NCI-H526 treated with DMSO at 0.1 percent for 48 hours (cell line): ENCODE measurements around the gene MCCD1.
"Not testable (repeated sequence)": the region's sequence is repeated elsewhere in the genome, so short reads cannot be mapped to it uniquely, and the experiment has no call there.

ENCODE experiments used
- DNase-seq: peaks from one replicate; lab custom pipeline; 2025; lab: John Stamatoyannopoulos, UW

The MCCD1 gene

DNA sequence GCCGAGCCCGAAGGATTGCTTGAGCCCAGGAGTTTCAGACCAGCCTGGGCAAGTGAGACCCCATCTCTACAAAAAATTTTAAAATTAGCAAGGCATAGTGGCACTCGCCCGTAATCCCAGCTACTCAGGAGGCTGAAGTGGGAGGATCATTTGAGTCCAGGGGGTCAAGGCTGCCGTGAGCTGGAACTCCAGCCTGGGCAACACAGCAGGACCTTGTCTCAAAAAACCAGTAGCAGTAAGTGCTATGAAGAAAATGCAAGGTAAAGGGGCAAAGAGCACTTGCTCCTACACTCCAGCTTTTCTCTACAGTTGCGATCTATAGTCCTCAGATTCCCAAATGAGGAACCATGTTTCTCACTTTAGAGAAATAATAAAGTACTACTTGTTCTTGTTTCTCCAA is 14.9 kb downstream of the MCCD1 start:
- DNase-seq = no peak

DNA sequence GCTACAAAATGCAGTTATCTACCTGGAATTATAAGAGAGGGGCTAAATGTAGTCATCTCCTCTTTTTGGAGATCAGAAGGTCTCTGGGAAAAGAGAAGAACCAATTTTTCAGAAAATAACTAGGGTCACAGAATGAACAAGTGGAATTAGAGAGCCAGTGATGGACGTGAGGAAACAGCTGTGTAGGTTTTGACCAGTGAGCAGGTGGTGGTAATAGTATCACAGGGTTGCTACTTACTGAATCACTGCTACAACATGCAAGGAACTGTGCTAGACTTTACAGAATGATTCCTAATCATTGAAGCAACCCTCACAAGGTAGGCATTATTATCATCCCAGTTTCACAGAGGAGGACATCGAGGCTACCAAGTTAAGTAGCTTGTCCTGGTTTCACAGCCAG is 15.9 kb downstream of the MCCD1 start:
- no peak for DNase-seq

DNA sequence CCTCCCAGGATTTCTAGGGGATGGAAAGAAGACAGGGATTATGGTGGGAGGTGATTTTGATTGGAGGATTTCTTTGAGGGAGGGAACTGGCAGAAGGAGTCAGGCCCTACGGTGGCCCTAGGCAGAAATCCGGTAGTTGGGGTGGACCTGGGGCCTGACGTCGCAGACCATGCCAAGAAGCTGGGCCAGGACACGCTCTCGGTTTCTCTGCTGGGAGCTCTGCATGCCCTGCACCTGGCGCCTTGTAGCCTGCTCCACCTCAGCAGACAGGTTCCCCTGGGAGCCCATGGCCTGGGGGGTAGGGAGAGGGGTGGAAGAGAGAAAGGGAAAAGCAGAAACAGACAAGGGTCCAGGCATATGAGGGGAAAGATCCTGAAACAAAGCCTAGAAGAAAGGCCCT is 16.5 kb downstream of the MCCD1 start:
- no peak for DNase-seq

DNA sequence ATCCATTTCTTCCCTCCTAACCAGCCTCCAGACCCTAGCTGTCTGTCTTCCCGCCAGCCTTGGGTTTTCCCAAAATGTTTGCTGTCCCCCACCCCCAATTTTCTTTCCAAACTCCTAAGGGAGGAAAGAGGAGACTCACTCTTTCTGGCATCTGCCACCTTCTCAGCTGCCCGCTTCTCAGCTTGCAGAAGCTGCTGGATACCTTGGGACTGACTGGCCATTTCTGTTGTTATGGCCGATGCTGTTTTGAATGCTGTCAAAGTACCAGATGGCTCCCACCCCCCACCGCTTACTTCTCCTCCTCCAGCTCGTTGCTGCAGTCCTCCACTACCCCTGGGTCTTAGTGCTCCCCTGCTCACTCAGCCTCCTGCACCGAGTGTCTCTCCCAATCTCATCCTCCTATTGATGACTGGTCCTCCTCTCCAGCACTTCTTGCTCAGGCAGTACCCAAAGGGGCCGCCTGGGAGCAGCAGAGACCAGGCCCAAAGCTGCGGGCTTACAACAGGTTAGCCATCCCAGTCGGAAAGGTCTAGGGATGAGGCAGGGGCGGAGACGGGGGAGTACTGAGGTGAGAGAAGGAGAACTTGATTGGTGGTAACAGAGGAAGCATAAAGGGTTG is 17.7 kb downstream of the MCCD1 start, which contains the start of gene ATP6V1G2:
ATP6V1G2 (minus strand) TSS at position 270 of the 619 bp plus-strand sequence; CDS start at position 221, 49 bp downstream.
- peak; percentile 95 for DNase-seq

DNA sequence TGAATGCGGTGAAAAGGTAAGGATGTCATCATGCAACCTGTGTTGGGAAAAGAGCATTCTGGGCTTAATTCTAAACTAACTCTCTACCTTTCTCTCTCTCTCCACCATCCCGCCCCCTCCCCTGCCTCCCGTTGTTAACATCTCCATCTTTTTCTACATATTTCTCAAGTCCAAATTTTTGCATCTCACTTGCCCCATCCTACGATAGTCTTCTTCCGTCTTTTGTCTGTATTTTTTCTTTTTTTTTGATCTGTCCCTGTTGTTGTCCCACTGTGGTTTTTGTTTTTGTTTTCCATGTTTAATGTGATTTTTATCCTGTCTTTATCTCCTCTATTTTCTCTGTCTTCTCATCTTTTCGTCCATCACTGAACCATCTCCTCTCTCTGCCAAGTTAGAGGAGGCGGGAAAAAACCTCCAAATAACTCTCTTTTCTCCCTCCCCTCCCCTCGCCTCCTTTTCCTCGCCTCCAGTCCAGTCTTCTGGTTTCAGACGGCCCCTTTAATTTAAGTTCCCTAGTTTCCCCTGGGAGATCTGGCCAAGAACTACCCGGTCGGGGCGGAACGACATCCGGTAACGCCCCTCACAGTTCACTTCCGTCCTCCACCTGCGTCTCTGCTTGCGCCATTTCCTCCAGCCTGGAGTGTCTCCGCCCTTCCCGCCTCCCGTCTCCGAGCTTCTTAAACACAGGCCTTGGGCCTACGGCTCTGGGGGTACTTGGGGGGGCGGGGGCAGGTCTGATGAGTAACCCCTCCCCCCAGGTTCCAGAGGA is 18.4 kb downstream of the MCCD1 start, which contains the start of gene NFKBIL1:
NFKBIL1 (plus strand) TSS at position 651 of the 769 bp plus-strand sequence; CDS start at position 738, 87 bp downstream.
- DNase-seq = peak; percentile 94

- DNase-seq = no peak
Observed at GRCh38 chr6:31547727-31548543, 19.2 kb downstream of the MCCD1 start.

DNA sequence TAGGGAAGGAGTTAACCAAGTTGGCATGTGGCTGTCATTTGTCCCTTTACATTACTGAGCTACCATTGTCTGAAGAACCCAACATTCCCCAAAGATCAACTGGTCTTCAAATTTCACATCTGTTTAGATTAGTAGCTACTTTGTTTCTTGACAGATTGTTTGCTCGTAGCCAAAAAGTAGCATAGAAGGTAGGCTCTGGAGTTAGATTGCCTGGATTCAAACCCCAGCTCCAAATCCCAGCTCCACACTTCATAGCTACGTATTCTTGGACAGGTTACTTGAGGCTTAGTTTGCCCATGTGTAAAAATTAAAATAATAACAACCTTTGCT is 19.7 kb downstream of the MCCD1 start:
- DNase-seq = no peak

DNA sequence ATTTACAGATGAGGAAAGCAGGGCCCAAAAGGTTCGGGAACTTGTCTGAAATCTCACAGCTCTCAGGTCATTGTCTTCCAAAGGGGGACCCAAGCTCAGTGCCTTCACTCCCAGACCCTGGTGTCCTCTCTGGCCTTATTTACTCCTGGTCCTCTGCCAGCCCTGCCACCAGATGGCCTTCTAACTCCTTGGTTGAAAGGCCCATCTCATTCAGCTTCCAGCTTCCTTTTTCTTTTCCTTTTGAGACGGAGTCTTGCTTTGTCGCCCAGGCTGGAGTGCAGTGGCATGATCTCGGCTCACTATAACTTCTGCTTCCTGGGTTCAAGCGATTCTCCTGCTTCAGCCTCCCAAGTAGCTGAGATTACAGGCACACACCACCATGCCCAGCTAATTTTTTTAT is 22.6 kb downstream of the MCCD1 start:
- not testable (repeated sequence) for DNase-seq

DNA sequence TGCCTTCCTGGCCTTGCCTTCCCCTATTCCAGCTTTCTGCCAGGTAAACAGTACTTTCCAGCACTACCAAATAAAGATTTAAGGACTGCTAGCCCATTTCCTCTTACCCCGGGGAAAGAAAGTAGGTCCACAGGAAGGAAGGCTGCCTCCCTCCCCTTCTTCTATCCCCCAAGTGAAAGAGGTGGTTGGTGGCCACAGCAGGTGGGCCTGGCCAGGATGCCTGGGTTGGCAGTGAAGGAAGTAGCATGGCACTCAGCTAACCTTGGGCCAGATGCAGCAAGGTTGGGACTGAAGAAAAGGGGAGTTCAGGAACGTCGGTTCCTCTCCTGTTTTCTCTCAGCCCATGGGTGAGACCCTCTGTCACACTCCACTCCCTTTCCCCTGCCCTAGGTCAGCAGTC is 27.5 kb downstream of the MCCD1 start:
- no peak for DNase-seq

DNA sequence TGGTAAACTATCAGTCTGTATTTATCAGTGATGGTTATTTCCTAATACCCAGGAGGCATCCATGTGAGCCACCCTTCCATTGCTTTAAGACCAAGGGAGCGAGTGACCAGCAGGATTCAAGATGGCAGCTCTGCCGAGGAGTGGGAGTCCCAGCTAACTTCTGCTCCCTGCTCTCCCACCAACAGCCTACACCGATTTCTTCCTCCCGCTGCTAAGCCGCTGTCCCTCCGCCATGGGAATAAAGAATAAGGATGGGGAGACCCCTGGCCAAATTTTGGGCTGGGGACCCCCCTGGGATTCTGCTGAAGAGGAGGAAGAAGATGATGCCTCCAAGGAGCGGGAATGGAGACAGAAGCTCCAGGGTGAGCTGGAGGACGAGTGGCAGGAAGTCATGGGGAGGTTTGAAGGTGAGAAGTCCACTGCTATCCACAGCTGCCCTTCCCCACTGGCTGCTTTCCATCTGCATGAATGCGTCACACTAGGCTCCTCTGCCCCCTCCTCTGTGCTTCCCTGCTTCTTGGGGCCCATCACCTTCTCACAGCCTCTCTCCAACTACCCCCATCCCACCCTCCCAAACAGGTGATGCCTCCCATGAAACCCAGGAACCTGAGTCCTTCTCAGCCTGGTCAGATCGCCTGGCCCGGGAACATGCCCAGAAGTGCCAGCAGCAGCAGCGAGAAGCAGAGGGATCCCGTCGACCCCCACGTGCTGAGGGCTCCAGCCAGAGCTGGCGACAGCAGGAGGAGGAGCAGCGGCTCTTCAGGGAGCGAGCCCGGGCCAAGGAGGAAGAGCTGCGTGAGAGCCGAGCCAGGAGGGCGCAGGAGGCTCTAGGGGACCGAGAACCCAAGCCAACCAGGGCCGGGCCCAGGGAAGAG is 28.9 kb downstream of the MCCD1 start:
- no peak for DNase-seq

- no peak for DNase-seq
Observed at GRCh38 chr6:31558318-31558625, 29.5 kb downstream of the MCCD1 start.

DNA sequence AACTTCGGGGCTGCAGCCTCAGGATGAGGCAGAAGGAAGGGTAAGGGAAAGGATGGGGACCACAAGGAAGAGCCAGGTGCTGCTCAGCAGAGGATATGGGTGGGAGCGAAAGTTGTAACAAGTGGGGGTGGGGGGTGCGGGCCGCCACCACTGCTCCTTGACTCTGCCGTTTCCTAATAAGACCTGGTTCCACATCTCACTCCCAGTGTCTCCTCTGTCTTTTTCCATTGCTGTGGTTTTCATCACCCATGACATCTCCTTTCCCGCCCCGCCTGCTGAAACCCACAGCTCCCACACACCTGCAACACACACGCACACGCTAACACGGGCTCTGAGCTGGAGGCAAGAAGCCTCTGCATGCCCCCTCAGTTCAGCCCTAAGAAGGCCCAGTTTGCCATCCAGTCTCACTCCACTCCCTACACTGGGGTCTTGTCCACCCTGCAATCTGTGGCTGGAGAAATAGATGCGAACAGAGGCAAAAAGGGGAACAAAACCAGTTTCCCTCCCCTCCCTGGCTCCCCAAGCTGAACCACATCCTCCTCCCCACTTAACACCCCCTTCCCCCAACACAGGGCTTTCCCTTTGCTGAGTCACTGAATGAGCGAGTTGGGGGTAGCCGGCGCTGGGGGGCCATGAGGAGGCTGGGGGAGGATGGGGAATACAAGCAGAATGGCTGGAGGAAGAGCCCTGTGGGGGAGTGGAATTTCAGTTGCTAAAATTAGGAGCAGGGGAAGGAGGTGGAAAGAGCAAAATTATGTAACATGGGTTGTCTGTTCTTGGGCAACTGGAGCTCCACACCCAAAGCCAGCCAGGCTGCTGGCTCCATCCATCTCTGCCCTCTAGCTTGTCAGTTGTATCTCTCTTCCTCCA is 30.1 kb downstream of the MCCD1 start:
- DNase-seq = no peak

GRCh38 chr6:31559606-31559957 is 30.8 kb downstream of the MCCD1 start:
- DNase-seq = no peak

DNA sequence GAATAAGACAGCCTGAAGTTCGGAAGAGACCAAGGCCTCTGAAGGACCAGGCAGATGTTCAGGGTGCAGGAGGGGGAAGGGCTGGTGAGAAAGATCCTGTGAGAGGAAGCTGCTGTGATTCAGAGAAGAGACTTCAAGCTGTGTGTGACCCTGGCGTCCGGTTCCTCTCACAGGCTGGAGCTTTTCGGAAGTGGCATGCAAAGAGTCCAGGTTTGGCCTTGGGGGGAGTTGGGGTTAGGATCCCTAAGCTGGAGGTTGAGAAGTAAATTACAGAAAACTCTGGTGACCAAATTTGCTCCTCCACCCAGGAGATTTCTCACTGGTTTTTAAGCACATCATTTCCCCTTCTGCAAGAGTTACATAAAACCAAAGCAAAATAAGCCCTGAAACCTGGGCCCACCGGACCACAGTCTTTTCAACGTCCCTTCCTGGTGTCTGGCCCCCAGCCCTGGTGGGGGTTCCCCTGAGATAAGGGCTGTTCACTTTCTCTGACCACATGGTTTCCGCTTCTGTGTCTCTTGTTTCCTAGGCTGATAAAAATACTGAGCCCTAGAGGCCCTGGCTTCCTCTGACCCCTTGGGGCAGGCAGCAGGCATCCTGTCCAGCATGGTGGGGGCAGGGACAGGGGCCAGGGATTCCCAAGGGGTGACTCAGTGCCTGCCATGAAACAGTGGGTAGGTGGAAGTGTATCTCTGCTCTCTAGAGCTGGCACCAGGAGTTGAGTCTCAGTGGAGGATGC is 31.4 kb downstream of the MCCD1 start:
- no peak for DNase-seq

- DNase-seq = no peak
Observed at GRCh38 chr6:31560697-31561058, 31.9 kb downstream of the MCCD1 start.

DNA sequence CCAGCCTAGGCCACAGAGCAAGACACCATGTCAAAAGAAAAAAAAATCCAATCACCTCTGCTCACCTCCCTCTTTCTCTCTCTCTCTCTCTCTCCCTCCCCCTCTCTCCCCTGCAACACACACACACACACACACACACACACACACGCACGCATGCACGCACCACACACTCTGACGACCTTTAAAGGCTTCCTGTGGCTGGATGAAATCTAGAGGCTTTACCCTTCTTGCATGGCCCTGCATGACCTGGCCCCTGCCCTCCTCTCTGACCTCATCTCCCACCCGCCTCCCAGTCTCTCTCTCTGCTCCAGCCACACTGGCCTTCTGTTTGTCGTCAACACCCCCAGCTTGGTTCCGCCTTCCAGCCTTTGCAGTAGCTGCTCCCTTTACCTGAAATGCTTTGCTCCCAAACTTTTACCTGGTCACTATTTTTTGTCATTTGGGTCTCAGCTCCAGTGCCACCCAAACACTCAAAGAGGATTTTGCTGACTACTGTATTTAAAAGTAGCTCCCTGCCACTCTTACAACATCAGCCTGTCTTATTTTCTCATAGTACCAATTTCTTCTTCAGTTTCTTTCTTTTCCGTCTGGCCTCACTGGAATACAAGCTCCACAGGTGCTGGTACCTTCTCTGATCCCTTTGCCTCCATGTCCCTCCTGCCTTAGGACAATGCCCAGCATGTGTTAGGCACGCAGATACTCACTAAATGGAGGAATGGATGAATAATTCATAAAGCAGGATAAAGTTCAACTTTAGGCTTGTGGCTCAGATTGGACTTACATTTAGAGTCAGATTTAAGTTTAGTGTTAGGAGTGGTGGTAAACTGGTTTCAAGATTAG is 39.0 kb downstream of the MCCD1 start:
- no peak for DNase-seq

DNA sequence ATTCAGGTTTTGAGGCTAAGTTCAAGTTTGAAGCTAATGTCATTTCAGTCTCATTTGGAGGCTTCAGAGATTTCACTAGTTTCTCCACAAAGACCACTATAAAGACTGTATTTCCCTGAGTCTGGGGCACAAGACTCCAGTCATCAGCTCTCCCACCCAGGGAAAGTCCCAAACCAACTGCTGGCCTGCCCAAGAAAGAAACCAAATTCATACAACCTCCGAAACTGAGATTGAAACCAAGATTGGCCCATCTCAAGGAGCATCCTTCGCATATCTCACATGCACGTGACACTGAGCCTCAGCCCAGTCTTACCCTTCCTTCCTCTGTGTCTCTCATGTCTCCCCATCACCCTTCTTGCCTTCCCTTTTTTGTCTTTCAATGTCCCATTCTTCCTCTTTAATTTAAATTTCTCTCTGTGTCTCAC is 39.8 kb downstream of the MCCD1 start:
- no peak for DNase-seq

- DNase-seq = no peak
Observed at GRCh38 chr6:31569861-31570536, 41.2 kb downstream of the MCCD1 start.
